GM10266 (cell line): ENCODE data around the gene ARHGEF33.
A peak's percentile ranks its signal among the peaks of the same experiment; 100 is the strongest.

Source experiments
- DNase-seq: peaks from one replicate; pipeline ENCODE4 v3.0.0; 2012; ENCODE audit errors: extremely low spot score
- TF ChIP-seq, protein P1 (sequence below): IDR thresholded peaks from 2 replicates; pipeline ENCODE4 v1.5.1; 2012; ENCODE audit warnings: mild to moderate bottlenecking, low read depth; ENCODE audit not compliant: control insufficient read depth, insufficient read depth; ENCODE audit errors: missing control alignments

Gene ARHGEF33

DNA sequence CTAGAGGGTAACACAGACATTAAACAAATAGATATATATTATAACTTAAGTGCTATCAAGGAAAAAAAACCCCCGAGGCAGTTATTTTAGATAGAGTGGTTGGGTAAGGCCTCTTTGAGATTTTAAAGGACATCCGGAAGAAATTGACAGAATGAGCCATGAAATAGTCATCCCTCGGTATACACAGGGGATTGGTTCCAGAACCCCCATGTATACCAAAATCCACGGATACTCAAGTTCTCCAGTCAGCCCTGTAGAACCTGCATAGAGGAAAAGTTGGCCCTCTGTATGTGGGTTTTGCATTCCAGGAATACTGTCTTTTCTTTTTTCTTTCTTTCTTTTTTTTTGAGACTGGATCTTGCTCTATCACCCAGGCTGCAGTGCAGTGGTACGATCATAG, 15.9 kb upstream of the ARHGEF33 start:
- no peak for DNase-seq
- TF ChIP-seq, protein P1, sequence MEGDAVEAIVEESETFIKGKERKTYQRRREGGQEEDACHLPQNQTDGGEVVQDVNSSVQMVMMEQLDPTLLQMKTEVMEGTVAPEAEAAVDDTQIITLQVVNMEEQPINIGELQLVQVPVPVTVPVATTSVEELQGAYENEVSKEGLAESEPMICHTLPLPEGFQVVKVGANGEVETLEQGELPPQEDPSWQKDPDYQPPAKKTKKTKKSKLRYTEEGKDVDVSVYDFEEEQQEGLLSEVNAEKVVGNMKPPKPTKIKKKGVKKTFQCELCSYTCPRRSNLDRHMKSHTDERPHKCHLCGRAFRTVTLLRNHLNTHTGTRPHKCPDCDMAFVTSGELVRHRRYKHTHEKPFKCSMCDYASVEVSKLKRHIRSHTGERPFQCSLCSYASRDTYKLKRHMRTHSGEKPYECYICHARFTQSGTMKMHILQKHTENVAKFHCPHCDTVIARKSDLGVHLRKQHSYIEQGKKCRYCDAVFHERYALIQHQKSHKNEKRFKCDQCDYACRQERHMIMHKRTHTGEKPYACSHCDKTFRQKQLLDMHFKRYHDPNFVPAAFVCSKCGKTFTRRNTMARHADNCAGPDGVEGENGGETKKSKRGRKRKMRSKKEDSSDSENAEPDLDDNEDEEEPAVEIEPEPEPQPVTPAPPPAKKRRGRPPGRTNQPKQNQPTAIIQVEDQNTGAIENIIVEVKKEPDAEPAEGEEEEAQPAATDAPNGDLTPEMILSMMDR, result no peak

DNA sequence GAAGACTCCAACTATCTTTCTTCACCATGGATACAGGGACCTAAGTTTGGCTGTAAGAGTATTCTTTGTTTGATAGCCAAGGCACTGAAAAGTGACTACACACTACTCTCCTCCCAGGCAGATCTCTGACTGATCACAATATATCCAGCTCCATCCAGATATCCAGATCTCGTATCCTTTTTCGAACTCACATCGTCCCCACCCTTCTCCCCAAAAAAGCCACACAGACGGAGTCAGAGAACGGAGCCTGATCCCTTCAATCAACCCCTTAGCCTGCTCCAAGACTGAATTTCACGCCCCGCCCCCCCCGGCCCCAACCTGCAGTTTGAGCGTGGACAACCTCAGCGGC, 14.5 kb upstream of the ARHGEF33 start:
- TF ChIP-seq, protein P1, result no peak
- DNase-seq, result no peak

DNA sequence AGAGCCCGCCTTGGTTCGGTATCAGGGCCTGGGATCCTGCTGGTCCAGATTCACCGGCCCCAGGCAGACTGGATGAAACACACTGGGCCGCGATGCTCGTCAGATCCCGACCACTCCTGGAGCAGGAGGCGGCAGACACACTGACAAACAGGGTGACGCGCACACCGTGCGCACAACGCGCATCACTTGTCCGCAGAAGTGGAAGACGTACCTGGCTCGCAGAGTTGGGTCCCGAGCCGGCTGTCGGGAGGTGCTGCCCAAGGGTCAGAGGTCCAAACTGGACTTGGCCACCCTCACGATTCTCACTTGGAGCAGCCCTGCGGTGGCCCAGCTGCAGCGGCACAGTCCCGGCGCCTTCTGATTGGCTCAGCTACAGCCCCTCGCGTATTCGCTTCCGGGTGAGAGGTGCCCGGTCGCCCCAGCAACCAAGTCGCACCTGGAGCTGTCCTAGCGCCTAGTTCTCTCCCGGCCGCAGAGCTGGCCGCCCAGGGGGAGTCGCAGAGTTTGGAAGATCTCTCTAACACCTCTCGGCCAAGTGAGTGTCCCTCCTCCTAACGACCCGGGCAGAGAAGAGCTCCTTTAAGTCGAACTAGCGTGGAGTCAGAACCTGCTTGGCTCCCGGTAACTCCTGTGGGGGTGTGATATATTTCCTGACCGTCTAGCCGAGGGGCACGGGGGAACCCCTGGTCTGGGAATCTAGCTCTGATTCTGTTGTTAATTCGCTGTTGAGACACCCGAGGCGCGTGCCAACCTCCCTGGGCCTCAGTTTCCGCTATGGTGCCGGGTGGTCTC, 13.9 kb upstream of the ARHGEF33 start, which contains the start of the genes DHX57 and MORN2:
TSS of gene DHX57 (minus strand) at position 359 of the 792 bp plus-strand sequence. CDS start 7,529 bp downstream, outside the sequence.
TSS of gene MORN2 (plus strand) at position 401 of the 792 bp plus-strand sequence.
- peak; percentile 87 for DNase-seq

DNA sequence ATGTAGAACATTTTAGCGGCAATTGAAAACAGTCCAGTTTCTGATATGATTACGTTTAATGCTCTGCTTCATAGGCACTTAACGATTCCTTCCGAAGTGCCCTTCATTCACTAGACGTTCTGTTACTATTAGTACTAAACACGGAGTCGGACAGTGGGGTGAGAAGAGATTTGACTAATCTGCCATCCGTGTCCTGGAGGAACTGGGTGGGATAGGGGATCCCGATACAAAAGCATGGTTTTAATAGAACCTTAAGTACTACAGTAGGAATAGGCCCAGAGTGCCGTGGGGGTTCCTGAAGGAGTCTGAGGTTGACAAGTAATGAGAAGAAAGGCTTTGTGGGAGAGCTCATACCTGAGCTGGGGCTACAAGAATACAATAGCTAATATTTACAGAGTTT, 13.3 kb upstream of the ARHGEF33 start:
- DNase-seq, result no peak
- TF ChIP-seq, protein P1, result no peak

More for the DNA sequence above, 13.9 kb upstream of the ARHGEF33 start, which contains the start of the genes DHX57 and MORN2:
- TF ChIP-seq, protein P1, result no peak

DNA sequence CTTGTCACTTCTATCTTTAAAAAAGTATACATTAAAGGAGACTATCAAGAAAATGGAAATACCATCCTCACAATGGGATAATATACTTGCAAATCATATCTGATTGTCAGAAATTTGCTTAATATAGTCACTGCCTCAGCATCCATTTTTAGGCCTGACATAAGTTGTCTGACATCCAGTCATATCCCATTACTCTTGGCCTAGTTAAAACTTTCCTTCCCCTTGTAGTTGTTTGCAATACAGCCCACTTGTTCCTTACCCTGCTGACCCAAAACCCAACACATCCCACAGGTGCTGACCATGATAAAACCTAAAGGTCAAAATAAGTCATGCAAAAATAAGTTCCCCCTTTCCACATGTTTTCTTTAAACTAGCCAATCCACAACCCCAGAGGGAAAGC, 3.6 kb upstream of the ARHGEF33 start:
- no peak for DNase-seq
- TF ChIP-seq, protein P1, result no peak

DNA sequence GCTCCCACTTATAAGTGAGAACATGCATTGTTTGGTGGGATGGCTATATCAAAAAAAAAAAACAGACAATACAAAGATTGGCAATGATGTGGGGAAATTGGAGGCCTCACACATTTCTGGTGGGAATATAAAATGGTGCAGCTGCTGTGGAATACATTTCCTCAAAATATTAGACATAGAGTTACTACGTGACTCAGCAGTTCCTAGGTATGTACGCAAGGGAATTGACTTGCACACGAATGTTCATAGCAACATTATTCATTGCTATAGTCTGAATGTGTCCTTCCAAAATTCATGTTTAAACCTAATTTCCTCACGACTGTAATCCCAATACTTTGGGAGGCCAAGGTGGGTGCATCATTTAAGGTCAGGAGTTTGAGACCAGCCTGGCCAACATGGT, 2.3 kb upstream of the ARHGEF33 start:
- TF ChIP-seq, protein P1, result no peak
- DNase-seq, result no peak

DNA sequence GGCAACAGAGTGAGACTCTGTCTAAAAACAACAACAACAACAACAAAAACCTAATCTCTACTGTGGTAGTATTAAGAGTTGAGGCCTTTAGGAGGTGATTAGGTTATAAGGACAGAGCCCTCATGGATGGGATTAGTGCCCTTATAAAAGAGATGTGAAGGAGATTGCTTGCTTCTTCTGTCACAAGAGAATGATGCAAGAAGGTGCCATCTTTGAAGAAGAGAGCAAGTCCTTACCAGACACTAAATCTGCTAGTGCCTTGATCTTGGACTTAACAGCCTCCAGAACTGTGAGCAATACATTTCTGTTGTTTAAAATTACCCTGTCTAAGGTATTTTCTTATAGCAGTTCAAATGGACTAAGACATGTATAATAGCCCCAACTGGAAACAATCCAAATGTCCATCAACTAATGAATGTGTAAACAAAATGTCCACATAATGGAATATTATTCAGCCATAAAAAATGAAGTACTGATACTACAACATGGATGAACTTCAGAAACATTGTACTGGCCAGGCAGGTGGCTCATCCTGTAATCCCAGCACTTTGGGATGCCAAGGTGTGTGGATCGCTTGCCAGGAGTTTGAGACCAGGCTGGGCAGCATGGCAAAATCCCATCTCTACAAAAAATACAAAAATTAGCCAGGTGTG, 1.6 kb upstream of the ARHGEF33 start:
- no peak for DNase-seq
- TF ChIP-seq, protein P1, result no peak
